ENCODE data around the gene CAPN5.

Gene CAPN5

GRCh38 chr11:77119531-77119936 is 52.8 kb downstream of the CAPN5 start:
- DNase-seq (ENCODE audit: low spot score): no peak

- DNase-seq (ENCODE audit: low spot score): no peak
Observed at GRCh38 chr11:77120571-77120970, 53.8 kb downstream of the CAPN5 start.

GRCh38 chr11:77121096-77121640 is 54.4 kb downstream of the CAPN5 start:
- no peak for DNase-seq (ENCODE audit: low spot score)

- DNase-seq (ENCODE audit: low spot score): no peak
Observed at GRCh38 chr11:77121876-77122575, 55.3 kb downstream of the CAPN5 start.

GRCh38 chr11:77122576-77123212 is 55.9 kb downstream of the CAPN5 start:
- DNase-seq (ENCODE audit: low spot score): no peak

GRCh38 chr11:77123591-77123990 is 56.8 kb downstream of the CAPN5 start:
- DNase-seq (ENCODE audit: low spot score): no peak

- no peak for DNase-seq (ENCODE audit: low spot score)
Observed at GRCh38 chr11:77124041-77124440, 57.3 kb downstream of the CAPN5 start.

- no peak for DNase-seq (ENCODE audit: low spot score)
Observed at GRCh38 chr11:77124488-77124887, 57.7 kb downstream of the CAPN5 start.

- no peak for DNase-seq (ENCODE audit: low spot score)
Observed at GRCh38 chr11:77125191-77125590, 58.4 kb downstream of the CAPN5 start.

GRCh38 chr11:77125695-77126094 is 58.9 kb downstream of the CAPN5 start:
- DNase-seq (ENCODE audit: low spot score): no peak

- no peak for DNase-seq (ENCODE audit: low spot score)
Observed at GRCh38 chr11:77126156-77126775, 59.5 kb downstream of the CAPN5 start.

GRCh38 chr11:77126861-77127234 is 60.1 kb downstream of the CAPN5 start:
- no peak for DNase-seq (ENCODE audit: low spot score)

- DNase-seq (ENCODE audit: low spot score): peak; percentile 52
Observed at GRCh38 chr11:77127235-77127911, 60.6 kb downstream of the CAPN5 start.

GRCh38 chr11:77127920-77128691 is 61.3 kb downstream of the CAPN5 start, which contains the start of gene MYO7A:
TSS of gene MYO7A (plus strand) at chr11:77128246. CDS start at chr11:77130635, 2,389 bp downstream.
- DNase-seq (ENCODE audit: low spot score): no peak

- no peak for DNase-seq (ENCODE audit: low spot score)
Observed at GRCh38 chr11:77129069-77129841, 62.5 kb downstream of the CAPN5 start.

- no peak for DNase-seq (ENCODE audit: low spot score)
Observed at GRCh38 chr11:77129842-77130756, 63.3 kb downstream of the CAPN5 start.

- no peak for DNase-seq (ENCODE audit: low spot score)
Observed at GRCh38 chr11:77130763-77131513, 64.2 kb downstream of the CAPN5 start.

- DNase-seq (ENCODE audit: low spot score): no peak
Observed at GRCh38 chr11:77131560-77131959, 64.8 kb downstream of the CAPN5 start.

GRCh38 chr11:77135069-77135468 is 68.3 kb downstream of the CAPN5 start:
- no peak for DNase-seq (ENCODE audit: low spot score)

All from cerebellar cortex (tissue), 1 donor.